NCI-H1417 (cell line): ENCODE results near the gene GAN.

ENCODE experiments used
- DNase-seq, 3 experiments: peaks; one replicate each; lab custom pipeline; 2025; lab: John Stamatoyannopoulos, UW

Gene GAN

GRCh38 chr16:81314603-81315270 lies at the start of gene GAN:
Gene GAN, plus strand, starts transcription at chr16:81314962. Its CDS starts 152 bp downstream, at chr16:81315114.
- peak; percentile 84 to 96 (median 92) for DNase-seq

- DNase-seq = no peak
Measured at GRCh38 chr16:81265052-81265451, 49.7 kb upstream of the GAN start.

- no peak for DNase-seq
Measured at GRCh38 chr16:81265658-81266451, 48.9 kb upstream of the GAN start.

- DNase-seq = no peak
Measured at GRCh38 chr16:81266680-81267095, 48.1 kb upstream of the GAN start.

- no peak for DNase-seq
Measured at GRCh38 chr16:81268509-81268908, 46.3 kb upstream of the GAN start.

GRCh38 chr16:81273223-81273950 lies 41.4 kb upstream of the GAN start:
- no peak for DNase-seq

GRCh38 chr16:81275064-81275532 lies 39.7 kb upstream of the GAN start:
- no peak for DNase-seq

- DNase-seq = no peak
Measured at GRCh38 chr16:81275795-81276194, 39.0 kb upstream of the GAN start.

- DNase-seq = no peak
Measured at GRCh38 chr16:81276323-81276722, 38.4 kb upstream of the GAN start.

GRCh38 chr16:81277541-81278080 lies 37.2 kb upstream of the GAN start:
- DNase-seq = no peak

- DNase-seq = no peak
Measured at GRCh38 chr16:81278526-81278925, 36.2 kb upstream of the GAN start.

GRCh38 chr16:81279392-81279791 lies 35.4 kb upstream of the GAN start:
- no peak for DNase-seq

GRCh38 chr16:81280393-81280792 lies 34.4 kb upstream of the GAN start:
- no peak for DNase-seq

- no peak for DNase-seq
Measured at GRCh38 chr16:81283044-81283443, 31.7 kb upstream of the GAN start.

- DNase-seq = no peak
Measured at GRCh38 chr16:81284995-81285600, 29.7 kb upstream of the GAN start.

GRCh38 chr16:81286190-81286589 lies 28.6 kb upstream of the GAN start:
- DNase-seq = no peak

GRCh38 chr16:81291117-81291516 lies 23.6 kb upstream of the GAN start:
- no peak for DNase-seq

- DNase-seq = no peak
Measured at GRCh38 chr16:81292936-81293335, 21.8 kb upstream of the GAN start.

GRCh38 chr16:81293909-81294802 lies 20.6 kb upstream of the GAN start:
- DNase-seq = no peak

- no peak for DNase-seq
Measured at GRCh38 chr16:81296631-81297030, 18.1 kb upstream of the GAN start.

GRCh38 chr16:81307770-81308169 lies 7.0 kb upstream of the GAN start:
- no peak for DNase-seq
